ENCODE measurements around the gene RASGRP4. TPM values are rescaled to one million over a fixed set of nuclear protein-coding genes. Genes with fewer than 3 reads are reported as not detected.
"Not testable (repeated sequence)": the region's sequence is repeated elsewhere in the genome, so short reads cannot be mapped to it uniquely, and the experiment has no call there.

The RASGRP4 gene, protein sequence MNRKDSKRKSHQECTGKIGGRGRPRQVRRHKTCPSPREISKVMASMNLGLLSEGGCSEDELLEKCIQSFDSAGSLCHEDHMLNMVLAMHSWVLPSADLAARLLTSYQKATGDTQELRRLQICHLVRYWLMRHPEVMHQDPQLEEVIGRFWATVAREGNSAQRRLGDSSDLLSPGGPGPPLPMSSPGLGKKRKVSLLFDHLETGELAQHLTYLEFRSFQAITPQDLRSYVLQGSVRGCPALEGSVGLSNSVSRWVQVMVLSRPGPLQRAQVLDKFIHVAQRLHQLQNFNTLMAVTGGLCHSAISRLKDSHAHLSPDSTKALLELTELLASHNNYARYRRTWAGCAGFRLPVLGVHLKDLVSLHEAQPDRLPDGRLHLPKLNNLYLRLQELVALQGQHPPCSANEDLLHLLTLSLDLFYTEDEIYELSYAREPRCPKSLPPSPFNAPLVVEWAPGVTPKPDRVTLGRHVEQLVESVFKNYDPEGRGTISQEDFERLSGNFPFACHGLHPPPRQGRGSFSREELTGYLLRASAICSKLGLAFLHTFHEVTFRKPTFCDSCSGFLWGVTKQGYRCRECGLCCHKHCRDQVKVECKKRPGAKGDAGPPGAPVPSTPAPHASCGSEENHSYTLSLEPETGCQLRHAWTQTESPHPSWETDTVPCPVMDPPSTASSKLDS
- not detected in 2 replicates for total RNA-seq (ENCODE audit: low replicate concordance)
- long read RNA-seq = 0 reads

GRCh38 chr19:38425810-38426466 is at the start of gene RASGRP4:
Gene RASGRP4 (minus strand): TSS chr19:38426219. CDS start chr19:38426091, 128 bp downstream.
- H3K4me1 Mint-ChIP-seq (ENCODE audit: unreplicated experiment) = peaks cover 4% of the 10 kb centered on the region
- no peaks in the 10 kb centered on the region for H3K36me3 Mint-ChIP-seq
- TF ChIP-seq CTCF (conservative IDR thresholded peaks at IDR 0.05) = no peak
- H3K9me3 Mint-ChIP-seq = no peaks in the 10 kb centered on the region
- no peak within 1 kb of the TSS for H3K4me3 Mint-ChIP-seq
- H3K27ac Mint-ChIP-seq = no peak within 1 kb of the TSS
- H3K27me3 Mint-ChIP-seq = peaks cover 17% of the 10 kb centered on the region
- no peak for DNase-seq (ENCODE audit: extremely low spot score, unreplicated experiment)

- Mint-ChIP-seq H3K27ac (no peak overlapping the region), H3K4me1 (ENCODE audit: unreplicated experiment) (no peaks in the 10 kb centered on the region), H3K36me3 (no peaks in the 10 kb centered on the region), H3K9me3 (no peaks in the 10 kb centered on the region), H3K27me3 (no peaks in the 10 kb centered on the region), H3K4me3 (no peak overlapping the region)
- no peak for DNase-seq (ENCODE audit: extremely low spot score, unreplicated experiment)
- TF ChIP-seq CTCF (conservative IDR thresholded peaks at IDR 0.05) = no peak
These were observed 49.2 kb upstream of the RASGRP4 start for GRCh38 chr19:38475176-38475575.

- no peak overlapping the region for H3K27ac Mint-ChIP-seq
- H3K27me3 Mint-ChIP-seq = no peaks in the 10 kb centered on the region
- H3K4me1 Mint-ChIP-seq (ENCODE audit: unreplicated experiment) = no peaks in the 10 kb centered on the region
- no peak for TF ChIP-seq CTCF (conservative IDR thresholded peaks at IDR 0.05)
- H3K9me3 Mint-ChIP-seq = no peaks in the 10 kb centered on the region
- no peak overlapping the region for H3K4me3 Mint-ChIP-seq
- no peak for DNase-seq (ENCODE audit: extremely low spot score, unreplicated experiment)
- H3K36me3 Mint-ChIP-seq = no peaks in the 10 kb centered on the region
These were observed 47.2 kb upstream of the RASGRP4 start for GRCh38 chr19:38473201-38473600.

DNA sequence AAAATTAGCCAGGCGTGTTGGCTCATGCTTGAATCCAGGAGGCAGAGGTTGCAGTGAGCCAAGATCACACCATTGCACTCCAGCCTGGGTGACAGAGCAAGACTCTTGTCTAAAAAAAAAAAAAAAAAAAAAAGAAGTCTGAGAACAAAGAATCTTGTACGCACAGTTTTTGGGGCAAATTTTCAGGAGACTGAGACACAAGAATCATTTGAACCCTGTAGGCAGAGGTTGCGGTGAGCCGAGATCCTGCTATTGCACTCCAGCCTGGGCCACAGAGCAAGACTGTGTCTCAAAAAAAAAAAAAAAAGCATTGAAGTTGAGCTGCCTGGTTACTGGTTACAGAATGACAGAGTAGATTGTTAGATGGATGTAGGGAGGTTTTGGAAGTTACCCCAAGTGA is 46.7 kb upstream of the RASGRP4 start:
- DNase-seq (ENCODE audit: extremely low spot score, unreplicated experiment); H3K4me1 Mint-ChIP-seq (ENCODE audit: unreplicated experiment); H3K4me3 Mint-ChIP-seq; H3K27ac Mint-ChIP-seq; H3K9me3 Mint-ChIP-seq; H3K27me3 Mint-ChIP-seq; H3K36me3 Mint-ChIP-seq: not testable (repeated sequence)

GRCh38 chr19:38470788-38471480 is 44.9 kb upstream of the RASGRP4 start:
- Mint-ChIP-seq H3K36me3 (no peaks in the 10 kb centered on the region), H3K27ac (no peak overlapping the region), H3K4me1 (ENCODE audit: unreplicated experiment) (no peaks in the 10 kb centered on the region), H3K9me3 (no peaks in the 10 kb centered on the region), H3K27me3 (peaks cover 4% of the 10 kb centered on the region), H3K4me3 (no peak overlapping the region)
- TF ChIP-seq CTCF (conservative IDR thresholded peaks at IDR 0.05) = no peak
- DNase-seq (ENCODE audit: extremely low spot score, unreplicated experiment) = no peak

Data from type B pancreatic cell (in vitro differentiated cells).